Keratinocyte (primary cell): ENCODE data around the gene PRLR.

Source experiments
- EZH2 ChIP-seq: IDR thresholded peaks from one replicate; pipeline ENCODE4 v1.6.1; 2012; ENCODE audit warnings: inconsistent platforms, mild to moderate bottlenecking, low read length, moderate library complexity
- TF ChIP-seq, protein P1 (sequence below), 3 experiments: IDR thresholded peaks in 1 of 3; conservative IDR thresholded peaks in 1 of 3; optimal IDR thresholded peaks in 1 of 3; 2 replicates in 2 of 3; 3 replicates in 1 of 3; pipeline versions ENCODE3 to v1.5.1; 2011; ENCODE audit warnings: low read length in 3 of 3, mild to moderate bottlenecking in 3 of 3, moderate library complexity in 2 of 3, control low read depth in 1 of 3, inconsistent platforms in 1 of 3; ENCODE audit not compliant: insufficient read depth in 2 of 3; ENCODE audit errors: extremely low read depth in 1 of 3

DNA sequence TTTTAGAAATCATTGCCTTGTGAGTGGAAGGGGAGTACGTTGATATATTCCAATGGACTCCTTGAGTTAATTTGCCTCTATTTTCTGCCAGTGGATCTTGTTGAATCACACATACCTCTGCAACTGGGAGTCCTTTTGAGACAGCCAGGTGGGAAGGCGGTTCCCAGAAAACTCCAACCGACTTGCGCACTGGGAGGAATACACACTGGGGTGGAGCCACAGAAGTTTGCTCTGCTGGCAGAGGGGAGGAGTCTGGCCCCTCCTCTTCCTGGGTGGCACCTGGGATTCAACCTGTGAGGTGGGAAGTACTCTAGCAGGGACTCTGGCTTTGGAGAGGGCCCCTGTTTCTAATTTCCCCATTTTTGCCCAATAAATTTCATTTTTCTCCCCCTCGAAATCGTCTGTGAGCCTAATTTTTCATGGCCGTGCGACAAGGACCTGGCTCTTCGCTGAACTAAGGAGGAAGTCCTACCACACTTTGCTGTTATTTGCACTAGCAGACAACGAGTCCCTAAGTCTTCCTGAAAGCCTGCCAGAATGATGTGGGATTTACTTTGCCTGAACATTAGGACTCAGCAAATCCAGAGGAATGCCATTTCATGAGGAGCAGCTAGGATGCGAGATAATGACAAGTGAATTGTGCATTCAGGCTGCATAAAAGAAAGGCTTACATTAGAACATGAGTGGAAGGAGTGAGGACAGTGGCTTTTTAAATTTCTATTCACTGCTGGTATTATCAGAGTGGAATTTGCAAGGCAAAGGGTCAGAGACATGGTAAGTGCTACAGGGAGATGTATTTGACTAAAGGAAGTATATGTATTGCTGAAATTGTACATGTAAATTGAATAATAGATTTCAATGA, 67.2 kb downstream of the PRLR start:
- TF ChIP-seq, protein P1, sequence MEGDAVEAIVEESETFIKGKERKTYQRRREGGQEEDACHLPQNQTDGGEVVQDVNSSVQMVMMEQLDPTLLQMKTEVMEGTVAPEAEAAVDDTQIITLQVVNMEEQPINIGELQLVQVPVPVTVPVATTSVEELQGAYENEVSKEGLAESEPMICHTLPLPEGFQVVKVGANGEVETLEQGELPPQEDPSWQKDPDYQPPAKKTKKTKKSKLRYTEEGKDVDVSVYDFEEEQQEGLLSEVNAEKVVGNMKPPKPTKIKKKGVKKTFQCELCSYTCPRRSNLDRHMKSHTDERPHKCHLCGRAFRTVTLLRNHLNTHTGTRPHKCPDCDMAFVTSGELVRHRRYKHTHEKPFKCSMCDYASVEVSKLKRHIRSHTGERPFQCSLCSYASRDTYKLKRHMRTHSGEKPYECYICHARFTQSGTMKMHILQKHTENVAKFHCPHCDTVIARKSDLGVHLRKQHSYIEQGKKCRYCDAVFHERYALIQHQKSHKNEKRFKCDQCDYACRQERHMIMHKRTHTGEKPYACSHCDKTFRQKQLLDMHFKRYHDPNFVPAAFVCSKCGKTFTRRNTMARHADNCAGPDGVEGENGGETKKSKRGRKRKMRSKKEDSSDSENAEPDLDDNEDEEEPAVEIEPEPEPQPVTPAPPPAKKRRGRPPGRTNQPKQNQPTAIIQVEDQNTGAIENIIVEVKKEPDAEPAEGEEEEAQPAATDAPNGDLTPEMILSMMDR (optimal IDR thresholded peaks at IDR 0.05 in 1 of 3, IDR thresholded peaks at IDR 0.05 in 1 of 3, conservative IDR thresholded peaks at IDR 0.05 in 1 of 3; ENCODE audit: extremely low read depth in 1 of 3, insufficient read depth in 2 of 3, low read length in 3 of 3): no peak
- TF ChIP-seq EZH2: no peak
